ENCODE data around the gene SRPK2.
"Not testable (repeated sequence)": the region's sequence is repeated elsewhere in the genome, so short reads cannot be mapped to it uniquely, and the experiment has no call there.

Gene SRPK2

DNA sequence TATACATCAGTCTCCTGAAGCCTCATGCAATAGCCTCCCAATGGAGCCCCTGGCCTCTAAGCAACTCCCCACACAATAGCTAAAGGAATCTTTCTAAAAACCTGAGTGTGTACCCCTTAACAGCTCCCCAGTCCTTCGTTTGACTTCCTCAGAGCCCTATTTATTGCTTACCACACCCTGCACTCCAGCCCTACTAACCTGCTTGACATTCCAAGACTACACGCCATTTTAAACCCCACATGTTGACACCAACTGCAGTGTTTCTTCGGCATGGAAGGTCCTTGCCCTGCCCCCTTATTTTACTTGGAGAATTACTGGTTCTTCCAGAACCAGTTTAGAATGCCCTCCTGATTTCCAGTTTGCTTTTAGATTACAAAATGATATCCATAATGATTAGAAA is 10.8 kb downstream of the SRPK2 start:
- DNase-seq (ENCODE audit: low read depth in 2 of 3, low spot score in 2 of 3), result no peak

DNA sequence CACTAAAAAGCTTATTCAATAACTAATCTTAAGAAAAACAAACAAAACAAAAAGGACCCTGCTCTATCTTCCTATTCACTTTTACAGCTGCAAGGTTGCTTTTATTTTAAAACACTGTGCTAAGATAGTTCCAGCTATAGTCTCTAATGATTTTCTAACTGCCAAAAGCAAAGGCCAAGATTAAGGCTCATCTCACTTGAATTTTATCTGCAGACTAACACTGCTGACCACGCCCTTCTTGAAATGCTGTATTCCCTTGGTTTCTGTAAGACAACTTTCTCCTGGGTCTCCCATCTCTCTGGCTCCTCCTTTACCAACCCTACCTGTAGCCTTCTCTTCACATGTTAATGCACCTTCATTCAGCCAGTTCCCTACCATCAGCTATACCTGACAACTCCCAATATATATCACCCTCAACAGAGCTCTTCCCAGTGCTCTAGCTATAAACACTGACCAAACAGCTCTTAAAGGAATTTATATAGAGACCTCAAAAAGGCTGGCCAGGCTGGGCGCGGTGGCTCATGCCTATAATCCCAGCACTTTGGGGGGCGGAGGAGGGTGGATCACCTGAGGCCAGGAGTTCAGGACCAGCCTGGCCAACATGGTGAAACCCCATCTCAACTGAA is 11.7 kb downstream of the SRPK2 start:
- DNase-seq (ENCODE audit: low read depth in 2 of 3, low spot score in 2 of 3), result no peak

DNA sequence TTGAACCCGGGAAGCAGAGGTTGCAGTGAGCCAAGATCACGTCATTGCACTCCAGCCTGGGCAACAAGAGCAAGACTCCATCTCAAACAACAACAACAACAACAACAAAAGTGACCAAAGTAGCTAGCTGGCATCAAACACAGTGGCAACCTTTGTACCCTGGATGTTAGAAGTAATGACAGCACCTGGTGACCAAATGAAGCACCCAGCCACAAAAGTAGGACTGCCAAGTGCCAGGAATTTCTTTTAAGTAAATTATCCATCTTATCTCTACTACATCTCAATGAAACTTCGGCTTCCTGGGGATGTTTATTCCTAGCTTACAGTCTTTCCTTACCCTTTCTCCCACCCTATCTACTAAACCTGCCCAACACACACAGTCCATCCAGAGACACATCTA is 18.8 kb downstream of the SRPK2 start:
- DNase-seq (ENCODE audit: low read depth in 2 of 3, low spot score in 2 of 3), result no peak

DNA sequence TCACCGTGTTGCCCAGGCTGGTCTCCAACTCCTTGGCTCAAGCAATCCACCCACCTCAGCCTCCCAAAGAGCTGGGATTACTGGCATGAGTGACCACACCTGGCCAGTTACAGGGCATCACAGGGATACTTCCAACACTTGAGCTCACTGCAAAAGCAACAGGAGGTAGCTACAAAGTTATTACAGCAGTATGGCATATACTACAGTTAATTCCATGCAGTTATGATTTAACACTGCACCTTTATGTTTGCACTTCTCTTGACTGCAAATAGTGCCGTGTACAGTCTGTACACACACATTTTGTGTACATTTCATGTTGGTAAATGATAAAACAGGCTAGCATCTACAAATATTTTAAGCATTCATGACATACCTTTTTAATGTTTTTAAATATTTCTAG is 21.3 kb downstream of the SRPK2 start:
- DNase-seq (ENCODE audit: low read depth in 2 of 3, low spot score in 2 of 3), result no peak

DNA sequence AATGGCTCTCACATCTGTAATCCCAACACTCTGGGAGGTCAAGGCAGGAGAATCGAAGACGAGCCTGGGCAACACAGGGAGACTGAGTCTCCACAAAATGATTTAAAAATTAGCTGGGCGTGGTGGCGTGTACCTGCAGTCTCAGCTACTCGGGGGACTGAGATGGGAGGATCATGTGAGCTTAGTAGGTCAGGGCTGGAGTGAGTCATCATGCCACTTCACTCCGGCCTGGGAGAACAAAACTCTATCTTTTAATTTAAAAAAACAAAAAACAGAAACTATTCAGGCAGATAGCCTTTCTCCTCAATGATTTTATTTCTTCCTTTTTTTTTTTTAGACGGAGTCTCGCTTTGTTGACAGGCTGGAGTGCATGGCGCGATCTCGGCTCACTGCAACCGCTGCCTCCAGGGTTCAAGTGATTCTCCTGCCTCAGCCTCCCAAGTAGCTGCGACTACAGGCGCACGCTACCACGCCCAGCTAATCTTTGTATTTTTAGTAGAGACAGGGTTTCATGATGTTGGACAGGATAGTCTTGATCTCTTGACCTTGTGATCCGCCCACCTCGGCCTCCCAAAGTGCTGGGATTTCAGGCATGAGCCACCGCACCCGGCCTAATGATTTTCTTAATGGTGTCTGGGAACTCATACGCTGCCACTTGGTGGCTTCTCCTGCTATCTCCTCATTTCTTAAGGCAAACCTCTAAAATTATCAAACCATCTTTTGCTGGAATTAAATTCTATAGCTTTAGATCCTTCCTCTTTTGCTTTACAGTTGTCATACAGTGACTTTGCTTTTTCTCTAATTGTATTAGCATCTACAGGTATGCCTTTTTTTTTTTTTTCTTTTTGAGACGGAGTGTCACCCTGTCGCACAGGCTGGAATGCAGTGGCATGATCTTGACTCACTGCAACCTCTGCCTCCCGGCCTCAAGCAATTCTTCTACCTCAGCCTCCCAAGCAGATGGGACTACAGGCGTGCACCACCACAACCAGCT is 22.9 kb downstream of the SRPK2 start:
- DNase-seq (ENCODE audit: low read depth in 2 of 3, low spot score in 2 of 3), result no peak

DNA sequence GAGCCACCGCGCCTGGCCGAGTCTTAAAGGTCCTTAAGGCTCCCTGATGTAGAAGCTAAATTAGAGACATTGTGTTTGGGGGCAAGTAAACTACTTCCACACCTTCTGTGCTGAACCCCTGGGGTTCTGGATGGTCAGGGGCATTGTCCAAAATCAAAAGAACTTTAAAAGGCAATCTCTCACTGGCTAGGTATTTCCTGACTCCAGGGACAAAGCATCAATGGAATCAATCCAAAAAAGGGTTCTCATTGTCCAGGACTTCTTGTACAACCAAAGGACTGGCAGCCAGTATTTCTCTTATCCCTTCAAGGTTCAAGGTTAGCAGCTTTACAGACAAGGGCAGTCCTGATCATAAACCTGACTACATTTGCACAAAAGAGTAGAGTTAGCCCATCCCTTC is 24.0 kb downstream of the SRPK2 start:
- no peak for DNase-seq (ENCODE audit: low read depth in 2 of 3, low spot score in 2 of 3)

DNA sequence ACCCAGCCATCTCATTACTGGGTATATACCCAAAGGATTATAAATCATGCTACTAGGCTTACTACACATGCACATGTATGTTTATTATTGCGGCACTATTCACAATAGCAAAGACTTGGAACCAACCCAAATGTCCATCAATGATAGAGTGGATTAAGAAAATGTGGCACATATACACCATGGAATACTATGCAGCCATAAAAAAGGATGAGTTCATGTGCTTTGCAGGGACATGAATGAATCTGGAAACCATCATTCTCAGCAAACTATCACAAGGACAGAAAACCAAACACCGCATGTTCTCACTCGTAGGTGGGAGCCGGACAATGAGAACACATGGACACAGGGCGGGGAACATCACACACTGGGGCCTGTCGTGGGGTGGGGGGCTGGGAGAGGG is 25.1 kb downstream of the SRPK2 start:
- DNase-seq (ENCODE audit: low read depth in 2 of 3, low spot score in 2 of 3), result not testable (repeated sequence)

DNA sequence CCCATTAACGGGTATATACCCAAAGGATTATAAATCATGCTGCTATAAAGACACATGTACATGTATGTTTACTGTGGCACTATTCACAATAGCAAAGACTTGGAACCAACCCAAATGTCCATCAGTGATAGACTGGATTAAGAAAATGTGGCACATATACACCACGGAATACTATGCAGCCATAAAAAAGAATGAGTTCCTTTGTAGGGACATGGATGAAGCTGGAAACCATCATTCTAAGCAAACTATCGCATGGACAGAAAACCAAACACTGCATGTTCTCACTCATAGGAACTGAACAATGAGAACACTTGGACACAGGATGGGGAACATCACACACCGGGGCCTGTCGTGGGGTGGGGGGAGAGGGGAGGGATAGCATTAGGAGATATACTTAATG is 26.0 kb downstream of the SRPK2 start:
- not testable (repeated sequence) for DNase-seq (ENCODE audit: low read depth in 2 of 3, low spot score in 2 of 3)

DNA sequence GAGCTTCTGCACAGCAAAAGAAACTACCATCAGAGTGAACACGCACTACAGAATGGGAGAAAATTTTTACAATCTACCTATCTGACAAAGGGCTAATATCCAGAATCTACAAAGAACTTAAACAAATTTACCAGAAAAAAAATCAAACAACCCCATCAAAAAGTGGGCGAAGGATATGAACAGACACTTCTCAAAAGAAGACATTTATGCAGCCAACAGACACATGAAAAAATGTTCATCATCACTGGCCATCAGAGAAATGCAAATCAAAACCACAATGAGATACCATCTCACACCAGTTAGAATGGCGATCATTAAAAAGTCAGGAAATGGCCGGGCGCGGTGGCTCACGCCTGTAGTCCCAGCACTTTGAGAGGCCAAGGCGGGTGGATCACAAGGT is 26.7 kb downstream of the SRPK2 start:
- DNase-seq (ENCODE audit: low read depth in 2 of 3, low spot score in 2 of 3), result not testable (repeated sequence)

DNA sequence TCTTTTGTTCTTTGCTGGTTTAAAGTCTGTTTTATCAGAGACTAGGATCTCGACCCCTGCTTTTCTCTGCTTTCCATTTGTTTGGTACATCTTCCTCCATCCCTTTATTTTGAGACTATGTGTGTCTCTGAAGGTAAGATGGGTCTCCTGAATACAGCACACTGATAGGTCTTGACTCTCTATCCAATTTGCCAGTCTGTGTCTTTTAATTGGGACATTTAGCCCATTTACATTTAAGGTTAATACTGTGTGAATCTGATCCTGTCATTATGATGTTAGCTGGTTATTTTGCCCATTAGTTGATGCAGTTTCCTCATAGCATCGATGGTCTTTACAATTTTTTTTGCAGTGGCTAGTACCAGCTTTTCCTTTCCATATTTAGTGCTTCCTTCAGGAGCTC is 28.6 kb downstream of the SRPK2 start:
- not testable (repeated sequence) for DNase-seq (ENCODE audit: low read depth in 2 of 3, low spot score in 2 of 3)

DNA sequence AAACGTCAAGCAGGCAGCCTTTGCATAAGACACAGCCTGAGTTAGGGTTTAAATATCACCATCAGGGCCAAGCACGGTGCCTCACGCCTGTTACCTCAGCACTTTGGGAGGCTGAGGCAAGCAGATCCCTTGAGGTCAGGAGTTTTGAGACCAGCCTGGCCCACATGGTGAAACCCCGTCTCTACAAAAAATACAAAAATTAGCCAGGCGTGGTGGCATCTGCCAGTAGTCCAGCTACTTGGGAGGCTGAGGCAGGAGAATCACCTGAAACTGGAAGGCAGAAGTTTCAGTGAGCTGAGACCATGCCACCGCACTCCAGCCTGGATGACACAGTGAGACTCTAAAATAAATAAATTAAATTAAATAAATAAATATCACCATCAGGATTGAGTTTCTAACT is 33.0 kb downstream of the SRPK2 start:
- no peak for DNase-seq (ENCODE audit: low read depth in 2 of 3, low spot score in 2 of 3)

DNA sequence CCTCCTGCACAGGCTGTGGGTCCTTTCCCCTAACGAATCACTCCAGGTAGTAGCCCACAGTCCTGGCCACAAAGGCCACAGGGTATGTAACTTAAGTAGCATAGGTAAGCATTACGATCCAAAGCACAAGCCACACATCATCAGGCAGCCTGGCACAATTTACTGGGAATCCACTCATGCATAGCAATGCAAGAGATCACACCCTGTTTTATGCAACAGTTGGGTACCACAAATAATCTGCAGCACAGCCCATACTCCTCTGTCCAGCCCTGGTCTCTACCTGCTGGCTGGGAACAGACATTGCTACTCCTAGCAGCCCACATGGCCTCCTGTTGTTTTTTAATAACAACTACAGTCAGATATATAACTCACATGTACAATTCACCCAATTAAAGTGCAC is 34.3 kb downstream of the SRPK2 start:
- no peak for DNase-seq (ENCODE audit: low read depth in 2 of 3, low spot score in 2 of 3)

DNA sequence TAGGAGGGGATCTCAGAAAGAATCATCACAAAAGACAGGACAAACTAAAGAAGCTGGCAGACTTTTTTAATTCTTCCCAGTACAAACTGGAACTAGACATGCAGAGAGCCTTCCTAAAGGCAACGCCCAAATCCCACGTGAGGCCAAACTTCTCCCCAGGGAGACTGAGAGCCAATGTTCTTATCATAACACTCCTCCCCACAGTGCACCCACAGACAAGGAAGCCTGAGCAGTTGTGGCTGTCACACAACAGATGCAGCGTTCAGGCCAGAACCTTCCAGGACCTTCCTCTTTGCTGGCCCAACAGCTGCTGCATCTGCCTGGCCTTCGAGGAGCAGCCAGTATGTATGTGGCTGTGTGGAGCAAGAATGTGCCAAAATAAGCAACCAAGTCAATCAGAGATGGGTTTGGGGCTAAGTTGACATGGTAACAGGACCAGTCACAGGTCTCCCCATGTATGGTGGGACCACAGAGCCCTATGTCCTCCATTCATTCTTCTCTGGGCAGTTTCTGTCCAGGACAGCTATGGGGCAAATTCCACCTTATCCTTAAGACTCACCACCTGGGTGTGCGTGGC is 34.9 kb downstream of the SRPK2 start:
- no peak for DNase-seq (ENCODE audit: low read depth in 2 of 3, low spot score in 2 of 3)

DNA sequence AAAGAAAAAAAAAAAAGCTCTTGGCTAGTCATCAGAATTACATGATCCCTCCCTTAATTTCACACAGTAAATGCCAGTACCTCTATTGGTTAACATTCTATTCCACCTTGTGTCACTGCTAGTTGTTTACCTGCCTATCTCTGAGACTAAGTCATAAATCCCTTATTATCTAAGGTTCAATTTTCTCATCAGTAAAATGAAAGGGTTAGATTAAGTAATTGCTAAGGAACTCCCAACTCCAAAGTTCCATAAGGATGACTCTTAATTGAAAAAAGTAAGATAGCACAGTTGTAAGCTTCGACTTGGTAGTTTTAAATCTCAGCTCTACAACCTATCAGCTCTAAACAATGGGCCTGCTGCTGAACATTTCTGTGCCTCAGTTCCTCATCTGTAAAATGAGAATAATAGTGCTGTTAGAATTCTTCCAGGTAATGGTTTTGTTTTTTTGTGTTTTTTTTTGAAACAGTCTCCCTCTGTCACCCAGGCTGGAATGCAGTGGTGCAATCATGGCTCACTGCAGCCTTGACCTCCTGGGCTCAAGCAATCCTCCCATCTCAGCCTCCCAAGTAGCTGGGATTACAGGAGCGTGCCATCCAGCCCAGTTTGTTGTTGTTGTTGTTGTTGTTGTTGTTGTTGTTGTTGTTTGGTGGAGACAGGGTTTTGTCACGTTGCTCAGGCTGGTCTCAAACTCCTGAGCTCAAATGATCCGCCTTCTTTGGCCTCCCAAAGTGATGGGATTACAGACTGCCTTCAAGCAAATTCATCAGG is 35.6 kb downstream of the SRPK2 start:
- no peak for DNase-seq (ENCODE audit: low read depth in 2 of 3, low spot score in 2 of 3)

DNA sequence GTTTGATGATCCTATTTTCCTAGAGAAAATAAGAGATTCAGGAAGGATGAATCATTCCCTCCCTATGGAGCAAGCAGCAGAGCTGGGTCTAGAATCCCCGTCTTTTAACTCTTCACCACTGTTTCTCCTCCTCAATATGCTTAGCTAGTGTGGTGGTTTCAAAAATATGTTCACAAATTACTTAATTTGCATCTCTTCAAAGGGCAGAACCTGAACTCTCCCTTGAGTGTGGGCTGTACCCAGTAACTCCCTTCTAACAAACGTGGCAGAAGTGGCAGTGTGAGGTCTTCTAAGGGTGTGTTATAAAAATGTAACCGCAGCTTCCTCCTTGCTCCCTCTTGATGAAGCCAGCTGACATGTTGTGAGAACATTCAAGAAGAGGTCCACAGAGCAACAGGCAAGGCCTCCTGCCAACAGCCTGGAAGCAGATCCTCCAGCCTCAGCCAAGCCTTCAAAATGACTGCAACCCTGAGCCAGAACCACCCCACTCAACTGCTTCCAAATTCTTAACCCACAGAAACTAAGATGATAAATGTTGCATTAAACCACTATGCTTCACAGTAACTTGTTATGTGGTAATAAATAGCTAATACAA is 36.6 kb downstream of the SRPK2 start:
- DNase-seq (ENCODE audit: low read depth in 2 of 3, low spot score in 2 of 3), result peak in 1 of 3 experiments; percentile 23

DNA sequence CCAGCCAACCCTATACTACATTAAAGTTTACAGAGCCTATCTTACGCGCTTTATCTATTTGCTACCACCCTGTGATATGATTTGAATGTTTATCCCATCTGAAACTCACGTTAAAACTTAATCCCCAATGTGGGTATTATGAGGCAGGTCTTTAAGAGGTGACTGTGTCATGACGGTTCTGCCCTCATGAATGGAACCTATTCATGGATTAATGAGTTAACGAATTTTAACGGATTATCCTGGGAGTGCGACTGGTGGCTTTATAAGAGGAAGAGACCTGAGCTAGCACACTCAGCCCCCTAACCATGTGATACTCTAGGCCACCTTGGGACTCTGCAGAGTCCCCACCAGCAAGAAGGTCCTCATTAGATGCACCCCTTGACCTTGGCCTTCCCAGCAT is 37.8 kb downstream of the SRPK2 start:
- DNase-seq (ENCODE audit: low read depth in 2 of 3, low spot score in 2 of 3), result no peak

DNA sequence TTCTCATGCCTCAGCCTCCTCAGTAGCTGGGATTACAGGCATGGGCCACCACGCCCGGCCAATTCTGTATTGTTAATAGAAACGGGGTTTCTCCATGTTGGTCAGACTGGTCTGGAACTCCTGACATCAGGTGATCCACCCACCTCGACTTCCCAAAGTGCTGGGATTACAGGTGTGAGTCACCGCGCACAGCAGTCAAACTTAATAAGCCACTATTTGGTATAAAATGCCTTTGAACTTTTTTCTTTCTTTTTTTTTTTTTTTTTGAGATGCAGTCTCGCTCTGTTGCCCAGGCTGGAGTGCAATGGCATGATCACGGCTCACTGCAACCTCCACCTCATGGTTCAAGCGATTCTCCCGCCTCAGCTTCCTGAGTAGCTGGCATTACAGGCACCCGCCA is 40.5 kb downstream of the SRPK2 start:
- DNase-seq (ENCODE audit: low read depth in 2 of 3, low spot score in 2 of 3), result not testable (repeated sequence)

DNA sequence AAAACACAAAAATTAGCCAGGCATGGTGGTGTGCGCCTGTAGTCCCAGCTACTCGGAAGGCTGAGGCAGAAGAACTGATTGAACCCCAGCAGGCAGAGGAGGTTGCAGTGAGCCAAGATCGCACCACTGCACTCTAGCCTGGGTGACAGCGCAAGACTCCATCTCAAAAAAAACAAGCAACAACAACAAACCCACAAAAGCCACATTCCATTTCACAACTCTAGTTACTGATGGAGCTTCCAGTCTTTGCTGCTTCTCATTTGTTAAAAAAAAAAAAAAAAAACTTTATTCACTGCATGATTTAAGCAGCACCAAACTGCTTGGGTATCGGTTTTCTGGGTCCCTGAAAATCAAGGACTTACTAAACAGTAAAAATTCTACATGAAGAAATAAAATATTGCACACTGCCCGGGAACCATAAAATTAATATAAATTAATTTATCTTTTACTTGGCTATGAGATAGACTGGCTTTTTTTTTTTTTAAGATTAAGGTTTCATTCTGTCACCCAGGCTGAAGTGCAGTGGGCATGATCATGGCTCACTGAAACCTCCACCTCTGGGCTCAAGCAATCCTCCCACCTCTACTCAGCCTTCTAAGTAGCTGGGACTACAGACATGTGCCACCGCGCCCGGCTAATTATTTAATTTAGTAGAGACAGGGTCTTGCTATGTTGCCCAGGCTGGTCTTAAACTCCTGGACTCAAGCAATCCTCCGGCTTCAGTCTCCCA is 42.0 kb downstream of the SRPK2 start:
- DNase-seq (ENCODE audit: low read depth in 2 of 3, low spot score in 2 of 3), result no peak

DNA sequence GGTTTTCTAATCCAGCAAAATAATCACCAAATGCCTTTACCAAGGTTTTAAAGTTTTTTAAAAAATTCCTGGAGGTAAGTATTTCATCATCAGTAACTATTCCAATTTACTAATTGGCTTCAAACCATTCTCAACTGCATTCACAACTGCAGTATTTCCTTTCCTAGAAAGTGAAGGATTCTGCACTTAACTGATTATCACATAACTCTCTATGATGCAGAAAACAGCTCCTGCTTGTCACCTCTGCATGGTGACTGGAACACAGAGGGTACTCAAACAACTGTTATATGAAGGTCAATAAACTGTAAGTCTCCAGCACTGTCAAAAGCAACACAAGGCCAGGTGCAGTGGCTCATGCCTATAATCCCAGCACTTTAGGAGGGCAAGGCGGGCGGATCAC is 42.6 kb downstream of the SRPK2 start:
- no peak for DNase-seq (ENCODE audit: low read depth in 2 of 3, low spot score in 2 of 3)

DNA sequence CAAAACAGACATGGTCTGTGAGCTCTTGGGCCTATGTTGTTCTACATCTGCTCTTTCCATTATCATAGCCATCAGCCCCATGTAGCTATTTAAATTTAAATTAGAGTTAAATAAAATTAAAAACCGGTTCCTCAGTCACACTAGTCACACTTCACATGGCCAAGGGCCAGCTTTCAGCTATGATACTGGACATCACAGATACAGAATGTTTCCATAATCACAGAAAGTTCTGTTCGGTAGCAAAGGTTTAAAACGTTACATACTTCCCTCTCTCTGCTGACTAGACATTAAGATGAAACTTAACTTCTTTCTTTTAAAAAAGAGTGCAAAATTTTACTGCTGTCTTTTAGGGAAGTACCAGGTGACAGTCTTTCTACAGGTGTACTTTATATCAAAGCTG is 43.0 kb downstream of the SRPK2 start:
- DNase-seq (ENCODE audit: low read depth in 2 of 3, low spot score in 2 of 3), result no peak
